GM12878 (cell line): Measurements from ENCODE around the gene RPL37. TPM values are rescaled to one million over a fixed set of nuclear protein-coding genes. Genes with fewer than 3 reads are reported as not detected.

Experiments used
- ATAC-seq: fragments of 200-7000 bp; cut with Tn5 transposase; 3 replicates; pipeline ENCODE4 v1.9.1; 2020; ENCODE audit warnings: mild to moderate bottlenecking, moderate library complexity
- BruUV-seq: library from RNA; stranded (reverse); fragments of 400-500 nt; replicated peaks from 2 replicates; lab custom pipeline; 2021; lab: Mats Ljungman, UMichigan
- CTCF ChIA-PET: fragments of 300-600 bp; sonication (Branson Sonifier 250); formaldehyde crosslinking; extraction: SDS; loops from one replicate; lab custom pipeline; 2021; ENCODE audit warnings: inconsistent platforms; lab: Yijun Ruan, JAX
- POLR2A ChIA-PET: fragments of 350-600 bp; formaldehyde crosslinking; extraction: SDS; loops from one replicate; lab custom pipeline; 2021; ENCODE audit warnings: inconsistent platforms; lab: Charles Lee
- RAD21 ChIA-PET: fragments of 300-600 bp; sonication (Branson Sonifier 250); formaldehyde crosslinking; loops from one replicate; lab custom pipeline; 2023; ENCODE audit warnings: antibody characterized with exemption; ENCODE audit not compliant: unreplicated experiment; lab: Charles Lee
- SMC1A ChIA-PET: fragments of 300-600 bp; sonication (Branson Sonifier 250); formaldehyde crosslinking; loops from one replicate; lab custom pipeline; 2023; ENCODE audit not compliant: unreplicated experiment, uncharacterized antibody; lab: Charles Lee
- DNase-seq: peaks from one replicate; pipeline ENCODE4 v3.0.0-alpha.2; 2011; ENCODE audit warnings: low read depth, low spot score
- FAIRE-seq: peaks from 3 replicates; lab custom pipeline; 2011; peaks lifted over from hg19 to GRCh38; lab: Jason Lieb, UNC
- H2AFZ ChIP-seq: 2 replicates; pipeline ENCODE4 v1.6.0; 2011; ENCODE audit warnings: low read depth, low read length, control low read depth; ENCODE audit not compliant: control insufficient read depth
- H3K27ac ChIP-seq: 2 replicates; pipeline ENCODE4 v1.5.1; 2011; ENCODE audit warnings: control low read depth; ENCODE audit not compliant: control insufficient read depth, insufficient read depth
- H3K27me3 ChIP-seq, 2 experiments: replicated peaks in 1 of 2; 2 replicates each; pipeline versions ENCODE4 v1.6.0 to v1.6.1; 2011; ENCODE audit warnings: low read length in 1 of 2; ENCODE audit not compliant: control insufficient read depth in 2 of 2, insufficient read depth in 2 of 2
- H3K36me3 ChIP-seq, 2 experiments: 2 replicates each; pipeline ENCODE4 v1.5.1; 2011; ENCODE audit warnings: low read length in 1 of 2; ENCODE audit not compliant: control insufficient read depth in 2 of 2, insufficient read depth in 2 of 2
- H3K4me1 ChIP-seq: 2 replicates; pipeline ENCODE4 v1.6.1; 2011; ENCODE audit warnings: mild to moderate bottlenecking, low read length, moderate library complexity, mixed read lengths; ENCODE audit not compliant: control insufficient read depth, insufficient read depth
- H3K4me2 ChIP-seq: 2 replicates; pipeline ENCODE4 v1.6.0; 2011; ENCODE audit warnings: control low read depth; ENCODE audit not compliant: control insufficient read depth, insufficient read depth
- H3K4me3 ChIP-seq: fragments of 200-600 bp; sonication (generic); 2 replicates; pipeline ENCODE4 v1.5.1; 2016
- H3K79me2 ChIP-seq: 2 replicates; pipeline ENCODE4 v1.6.0; 2011; ENCODE audit warnings: low read length; ENCODE audit not compliant: control insufficient read depth, insufficient read depth
- H3K9ac ChIP-seq: 2 replicates; pipeline ENCODE4 v1.8.0; 2011; ENCODE audit warnings: low read length, control low read depth, mixed read lengths; ENCODE audit not compliant: control insufficient read depth, insufficient read depth
- H3K9me3 ChIP-seq: replicated peaks from 3 replicates; pipeline ENCODE4 v1.5.1; 2011; ENCODE audit warnings: mild to moderate bottlenecking, low read length; ENCODE audit not compliant: control insufficient read depth, insufficient read depth
- H4K20me1 ChIP-seq: 2 replicates; pipeline ENCODE4 v1.6.0; 2011; ENCODE audit not compliant: control insufficient read depth, insufficient read depth
- BMI1 ChIP-seq: fragments of 450-650 bp; IDR thresholded peaks from 2 replicates; pipeline ENCODE4 v1.6.1; 2016; ENCODE audit warnings: mild to moderate bottlenecking, moderate library complexity, borderline replicate concordance
- CBX3 ChIP-seq: fragments of 200-600 bp; sonication (generic); IDR thresholded peaks from 2 replicates; pipeline ENCODE4 v1.6.1; 2016; ENCODE audit warnings: low read depth, borderline replicate concordance
- EP300 ChIP-seq, 2 experiments: fragments of 150-350 bp in 1 of 2; IDR thresholded peaks; 2 replicates each; pipeline ENCODE4 v1.6.1; 2011 to 2012; ENCODE audit warnings: low read depth in 2 of 2, low read length in 2 of 2, borderline replicate concordance in 1 of 2, improper control_type of control experiment in 1 of 2, inconsistent platforms in 1 of 2; ENCODE audit not compliant: control insufficient read depth in 1 of 2
- FOXK2 ChIP-seq: fragments of 450-650 bp; IDR thresholded peaks from 2 replicates; pipeline ENCODE4 v1.6.1; 2017; ENCODE audit warnings: mild to moderate bottlenecking, moderate library complexity
- MYB ChIP-seq: fragments of 150-350 bp; IDR thresholded peaks from 2 replicates; pipeline ENCODE4 v1.6.1; 2014; ENCODE audit warnings: mild to moderate bottlenecking, low read depth, low read length, borderline replicate concordance
- NBN ChIP-seq: fragments of 450-650 bp; IDR thresholded peaks from 2 replicates; pipeline ENCODE4 v1.6.1; 2016
- PAX8 ChIP-seq: fragments of 450-650 bp; IDR thresholded peaks from 2 replicates; pipeline ENCODE4 v1.6.1; 2017; ENCODE audit warnings: mild to moderate bottlenecking, moderate library complexity
- RB1 ChIP-seq: fragments of 450-650 bp; formaldehyde crosslinking; IDR thresholded peaks from 2 replicates; pipeline ENCODE4 v1.6.1; 2017; ENCODE audit warnings: mild to moderate bottlenecking, borderline replicate concordance
- SUPT20H ChIP-seq: IDR thresholded peaks from 2 replicates; pipeline ENCODE4 v1.6.1; 2011; ENCODE audit warnings: low read depth, mild to moderate bottlenecking, low read length, moderate library complexity, borderline replicate concordance; ENCODE audit not compliant: control insufficient read depth
- ZNF24 ChIP-seq: fragments of 450-650 bp; IDR thresholded peaks from 2 replicates; pipeline ENCODE4 v1.6.1; 2017; ENCODE audit warnings: antibody characterized with exemption, mild to moderate bottlenecking
- ZNF384 ChIP-seq: IDR thresholded peaks from 2 replicates; pipeline ENCODE4 v1.6.1; 2012; ENCODE audit warnings: low read depth, mild to moderate bottlenecking, low read length, improper control_type of control experiment, borderline replicate concordance
- WGBS: methylation state at CpG from one replicate; pipeline ENCODE4 v1.1.6; 2016; ENCODE audit warnings: low lambda C conversion rate; ENCODE audit not compliant: insufficient replicate concordance, insufficient coverage; ENCODE audit errors: missing lambda C conversion rate; 5-methylcytosine and 5-hydroxymethylcytosine counted together
- in situ Hi-C: fragments of 300-500 bp; cut with MboI; formaldehyde crosslinking; loops from 9 replicates; pipeline ENCODE4 v1.14.3; 2018; ENCODE audit warnings: mixed read lengths
- intact Hi-C: fragments of 100-400 bp; cut with micrococcal nuclease; formaldehyde crosslinking; loops from one replicate; pipeline ENCODE4 v1.14.2; 2022; ENCODE audit not compliant: unreplicated experiment
- polyA plus RNA-seq, 11 experiments: library from polyadenylated mRNA; depleted of rRNA in 4 of 11; unstranded in 6 of 11; stranded (reverse) in 5 of 11; fragments of >200 nt; fragmentation: Nextera tagmentation in 4 of 11; fragmentation: Illumina TruSeq in 1 of 11; extraction: Ambion mirVana in 4 of 11; extraction: Trizol in 1 of 11; gene quantifications; 1 replicate in 1 of 11; 2 replicates in 10 of 11; pipeline versions ENCODE4 v1.2.1 to v1.2.3, GENCODE V29; 2011 to 2016; ENCODE audit warnings: inconsistent platforms in 2 of 11, missing spikeins in 2 of 11, low read depth in 1 of 11
- total RNA-seq, 4 experiments: library from RNA; depleted of rRNA in 3 of 4; stranded (reverse); fragments of >200 nt in 3 of 4; fragmentation: Illumina TruSeq in 1 of 4; extraction: Trizol in 1 of 4; gene quantifications; 2 replicates each; pipeline versions ENCODE4 v1.2.1 to v1.2.3, GENCODE V29; 2013 to 2021
- TF ChIP-seq, protein P1 (sequence below): IDR thresholded peaks from 2 replicates; pipeline ENCODE4 v1.6.1; 2011; ENCODE audit warnings: low read depth, low read length, improper control_type of control experiment, borderline replicate concordance
- TF ChIP-seq, protein P2 (sequence below): fragments of 450-650 bp; IDR thresholded peaks from 2 replicates; pipeline ENCODE4 v1.6.1; 2017; ENCODE audit warnings: mild to moderate bottlenecking, moderate library complexity
- TF ChIP-seq, protein P3 (sequence below): fragments of 450-650 bp; IDR thresholded peaks from 2 replicates; pipeline ENCODE4 v1.6.1; 2016; ENCODE audit warnings: mild to moderate bottlenecking

Gene RPL37
- total and polyA plus RNA-seq, 10 of the 15 experiments (the other 5 are each of a cell fraction or from before 2014, with no cell fraction given), result 1,697 to 6,216 (median 3,013) TPM

DNA sequence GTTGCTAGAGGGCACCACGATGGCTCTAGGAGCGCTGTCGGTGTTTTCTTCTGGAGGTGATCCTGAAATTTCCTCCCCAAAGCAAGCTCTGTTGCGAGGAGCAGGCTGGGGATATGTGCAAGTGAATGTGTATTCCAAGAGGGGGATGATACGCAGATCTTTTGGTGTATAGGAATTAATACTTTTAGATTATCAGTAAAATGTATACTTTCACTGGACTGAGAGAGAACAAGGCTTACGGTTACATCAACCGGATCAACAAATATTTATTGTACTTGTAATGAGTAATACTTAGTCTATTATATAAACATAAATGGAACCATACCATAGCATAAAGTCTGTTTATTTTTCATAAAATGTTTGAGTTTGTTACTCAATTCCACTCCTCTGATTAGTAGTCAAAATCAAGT is 36.2 kb downstream of the RPL37 start:
- ChIA-PET POLR2A (interaction anchor here (0.6 kb wide), 2 partner anchors 41 to 1036 kb away, joined by 3 to 4 read pairs; no protein-coding TSS in a partner anchor), SMC1A (interaction anchor here (0.7 kb wide), 1 partner anchor 34 kb away, joined by 4 read pairs; no protein-coding TSS in a partner anchor), CTCF (interaction anchor here (1.3 kb wide), 1 partner anchor 17 kb away, joined by 3 read pairs; no protein-coding TSS in a partner anchor), RAD21 (no interaction called here)
- no peak for DNase-seq
- H3K4me1 ChIP-seq, result no peaks in the 10 kb centered on the region
- H2AFZ ChIP-seq, result peak overlapping the region; percentile 99
- H3K9me3 ChIP-seq, result no peaks in the 10 kb centered on the region
- no TSS peak for BruUV-seq
- H3K27me3 ChIP-seq, result peaks cover 0 to 1% of the 10 kb centered on the region in 2 experiments; a peak in 1 of 4 replicates
- no peaks in the 10 kb centered on the region for H3K36me3 ChIP-seq
- WGBS, result 1% methylated on average over 7 of the region's 7 CpGs
- H3K27ac ChIP-seq, result no peak overlapping the region
- H4K20me1 ChIP-seq, result no peaks in the 10 kb centered on the region
- in situ Hi-C loops, result no loop called here
- H3K79me2 ChIP-seq, result peaks cover 32% of the 10 kb centered on the region
- no peak for FAIRE-seq
- H3K9ac ChIP-seq, result peak overlapping the region; percentile 67
- no peak for ATAC-seq
- intact Hi-C loops, result loop anchor here (1.0 kb wide), 1 partner anchor 44 kb away; the partner anchor contains the start of gene TTC33
- peak overlapping the region; percentile 65 for H3K4me3 ChIP-seq
- peak overlapping the region; percentile 98 for H3K4me2 ChIP-seq
- no peak for TF ChIP-seq FOXK2
- TF ChIP-seq CBX3, result no peak
- TF ChIP-seq EP300 (IDR thresholded peaks at IDR 0.05; ENCODE audit: borderline replicate concordance in 1 of 2, control insufficient read depth in 1 of 2, low read depth in 2 of 2, low read length in 2 of 2), result no peak
- TF ChIP-seq, protein P1, sequence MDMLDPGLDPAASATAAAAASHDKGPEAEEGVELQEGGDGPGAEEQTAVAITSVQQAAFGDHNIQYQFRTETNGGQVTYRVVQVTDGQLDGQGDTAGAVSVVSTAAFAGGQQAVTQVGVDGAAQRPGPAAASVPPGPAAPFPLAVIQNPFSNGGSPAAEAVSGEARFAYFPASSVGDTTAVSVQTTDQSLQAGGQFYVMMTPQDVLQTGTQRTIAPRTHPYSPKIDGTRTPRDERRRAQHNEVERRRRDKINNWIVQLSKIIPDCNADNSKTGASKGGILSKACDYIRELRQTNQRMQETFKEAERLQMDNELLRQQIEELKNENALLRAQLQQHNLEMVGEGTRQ, result no peak
- TF ChIP-seq SUPT20H, result no peak
- TF ChIP-seq, protein P2, sequence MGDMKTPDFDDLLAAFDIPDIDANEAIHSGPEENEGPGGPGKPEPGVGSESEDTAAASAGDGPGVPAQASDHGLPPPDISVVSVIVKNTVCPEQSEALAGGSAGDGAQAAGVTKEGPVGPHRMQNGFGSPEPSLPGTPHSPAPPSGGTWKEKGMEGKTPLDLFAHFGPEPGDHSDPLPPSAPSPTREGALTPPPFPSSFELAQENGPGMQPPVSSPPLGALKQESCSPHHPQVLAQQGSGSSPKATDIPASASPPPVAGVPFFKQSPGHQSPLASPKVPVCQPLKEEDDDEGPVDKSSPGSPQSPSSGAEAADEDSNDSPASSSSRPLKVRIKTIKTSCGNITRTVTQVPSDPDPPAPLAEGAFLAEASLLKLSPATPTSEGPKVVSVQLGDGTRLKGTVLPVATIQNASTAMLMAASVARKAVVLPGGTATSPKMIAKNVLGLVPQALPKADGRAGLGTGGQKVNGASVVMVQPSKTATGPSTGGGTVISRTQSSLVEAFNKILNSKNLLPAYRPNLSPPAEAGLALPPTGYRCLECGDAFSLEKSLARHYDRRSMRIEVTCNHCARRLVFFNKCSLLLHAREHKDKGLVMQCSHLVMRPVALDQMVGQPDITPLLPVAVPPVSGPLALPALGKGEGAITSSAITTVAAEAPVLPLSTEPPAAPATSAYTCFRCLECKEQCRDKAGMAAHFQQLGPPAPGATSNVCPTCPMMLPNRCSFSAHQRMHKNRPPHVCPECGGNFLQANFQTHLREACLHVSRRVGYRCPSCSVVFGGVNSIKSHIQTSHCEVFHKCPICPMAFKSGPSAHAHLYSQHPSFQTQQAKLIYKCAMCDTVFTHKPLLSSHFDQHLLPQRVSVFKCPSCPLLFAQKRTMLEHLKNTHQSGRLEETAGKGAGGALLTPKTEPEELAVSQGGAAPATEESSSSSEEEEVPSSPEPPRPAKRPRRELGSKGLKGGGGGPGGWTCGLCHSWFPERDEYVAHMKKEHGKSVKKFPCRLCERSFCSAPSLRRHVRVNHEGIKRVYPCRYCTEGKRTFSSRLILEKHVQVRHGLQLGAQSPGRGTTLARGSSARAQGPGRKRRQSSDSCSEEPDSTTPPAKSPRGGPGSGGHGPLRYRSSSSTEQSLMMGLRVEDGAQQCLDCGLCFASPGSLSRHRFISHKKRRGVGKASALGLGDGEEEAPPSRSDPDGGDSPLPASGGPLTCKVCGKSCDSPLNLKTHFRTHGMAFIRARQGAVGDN, result no peak
- TF ChIP-seq NBN, result no peak
- TF ChIP-seq, protein P3, sequence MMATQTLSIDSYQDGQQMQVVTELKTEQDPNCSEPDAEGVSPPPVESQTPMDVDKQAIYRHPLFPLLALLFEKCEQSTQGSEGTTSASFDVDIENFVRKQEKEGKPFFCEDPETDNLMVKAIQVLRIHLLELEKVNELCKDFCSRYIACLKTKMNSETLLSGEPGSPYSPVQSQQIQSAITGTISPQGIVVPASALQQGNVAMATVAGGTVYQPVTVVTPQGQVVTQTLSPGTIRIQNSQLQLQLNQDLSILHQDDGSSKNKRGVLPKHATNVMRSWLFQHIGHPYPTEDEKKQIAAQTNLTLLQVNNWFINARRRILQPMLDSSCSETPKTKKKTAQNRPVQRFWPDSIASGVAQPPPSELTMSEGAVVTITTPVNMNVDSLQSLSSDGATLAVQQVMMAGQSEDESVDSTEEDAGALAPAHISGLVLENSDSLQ, result no peak
- no peak for TF ChIP-seq PAX8
- TF ChIP-seq MYB, result no peak
- no peak for TF ChIP-seq ZNF384
- no peak for TF ChIP-seq ZNF24
- TF ChIP-seq BMI1, result no peak
- TF ChIP-seq RB1, result no peak
